CD4-positive, alpha-beta T cell treated with Interleukin-6 at 100 ng/mL for 8 hours (primary cell): ENCODE measurements around the gene LONP1.

Experiments
- DNase-seq: peaks from one replicate; pipeline ENCODE4 v3.0.0-alpha.2; 2020; ENCODE audit warnings: mixed read lengths, low spot score

LONP1 gene

DNA sequence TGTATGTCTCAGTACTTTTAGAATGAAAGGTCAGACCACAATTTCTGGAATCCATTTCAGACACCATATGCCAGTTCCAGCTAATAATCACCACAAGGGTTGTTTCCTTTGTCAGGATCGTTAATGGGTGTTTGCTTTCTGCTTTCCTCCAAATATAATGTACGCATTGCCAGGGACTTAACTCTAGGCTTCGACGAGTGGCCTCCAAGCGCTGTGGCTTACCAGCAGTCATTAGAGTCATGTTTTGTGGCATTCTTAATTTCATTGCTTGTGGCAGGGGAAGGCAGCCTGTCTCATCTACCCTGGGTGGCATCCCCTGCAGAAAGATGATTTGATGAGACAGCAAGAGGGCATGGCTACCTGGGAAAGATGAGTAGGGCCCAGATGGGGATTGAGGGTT is 74.5 kb downstream of the LONP1 start:
- no peak for DNase-seq

DNA sequence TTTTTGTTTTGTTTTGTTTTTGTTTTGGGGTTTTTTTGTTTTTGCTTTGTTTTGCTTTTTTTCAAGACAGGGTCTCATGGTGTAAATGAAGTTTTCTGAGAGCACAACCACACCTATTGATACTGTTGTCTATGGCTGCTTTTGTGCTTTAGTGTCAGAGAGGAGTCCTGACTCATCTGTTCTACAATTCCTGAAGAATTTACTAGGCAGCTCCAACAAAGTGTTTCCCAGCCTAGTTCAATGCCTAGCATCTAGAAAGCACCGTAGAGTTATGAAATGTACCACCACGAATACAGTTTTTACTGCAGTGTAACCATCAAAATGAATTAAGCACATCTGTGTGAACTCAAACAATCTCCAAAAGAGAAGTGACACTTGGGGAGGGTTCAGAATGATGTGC is 75.9 kb downstream of the LONP1 start:
- no peak for DNase-seq

DNA sequence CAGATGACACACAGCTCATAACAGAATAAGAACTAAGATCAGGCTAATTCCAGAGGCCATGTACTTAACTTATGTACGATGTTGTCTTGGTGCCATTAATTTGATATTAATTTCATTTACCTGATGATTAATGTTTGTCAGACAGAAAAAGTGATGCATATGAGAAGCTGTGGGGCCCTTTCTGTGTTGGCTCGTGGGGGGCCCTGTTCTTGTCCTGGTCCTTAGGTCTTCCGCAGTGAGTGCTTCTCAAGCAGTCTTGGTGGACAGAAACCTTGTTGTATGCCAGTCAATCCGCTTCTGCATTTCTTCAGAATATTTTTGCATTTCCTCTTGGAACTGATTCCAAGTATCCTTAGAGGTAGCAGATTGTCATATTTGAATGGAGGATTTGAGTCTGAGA is 76.9 kb downstream of the LONP1 start:
- DNase-seq, result no peak

DNA sequence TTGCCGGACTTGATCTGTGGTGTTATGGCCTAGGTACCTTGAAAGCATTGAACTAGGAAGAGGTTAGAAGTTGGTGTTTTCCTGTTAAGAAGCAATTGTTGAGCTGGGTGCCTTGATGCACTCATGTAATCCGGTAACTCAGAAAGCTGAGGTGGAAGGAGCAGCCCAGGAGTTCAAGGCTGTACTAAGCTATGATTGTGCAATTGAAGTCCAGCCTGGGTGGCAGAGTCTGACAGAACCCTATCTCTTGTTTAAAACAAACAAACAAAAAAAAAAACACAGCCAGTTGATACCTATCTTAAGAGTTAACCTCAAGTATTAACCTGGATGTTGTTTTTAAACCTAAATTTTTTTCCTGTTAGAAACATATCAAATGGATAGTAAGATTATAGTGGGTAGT is 77.7 kb downstream of the LONP1 start:
- no peak for DNase-seq
